ENCODE data around the gene LOXL1. TPM values are rescaled to one million over a fixed set of nuclear protein-coding genes. Genes with fewer than 3 reads are reported as not detected.

The LOXL1 gene
- total RNA-seq, 1 donor from 2014 or later = 260 TPM

DNA sequence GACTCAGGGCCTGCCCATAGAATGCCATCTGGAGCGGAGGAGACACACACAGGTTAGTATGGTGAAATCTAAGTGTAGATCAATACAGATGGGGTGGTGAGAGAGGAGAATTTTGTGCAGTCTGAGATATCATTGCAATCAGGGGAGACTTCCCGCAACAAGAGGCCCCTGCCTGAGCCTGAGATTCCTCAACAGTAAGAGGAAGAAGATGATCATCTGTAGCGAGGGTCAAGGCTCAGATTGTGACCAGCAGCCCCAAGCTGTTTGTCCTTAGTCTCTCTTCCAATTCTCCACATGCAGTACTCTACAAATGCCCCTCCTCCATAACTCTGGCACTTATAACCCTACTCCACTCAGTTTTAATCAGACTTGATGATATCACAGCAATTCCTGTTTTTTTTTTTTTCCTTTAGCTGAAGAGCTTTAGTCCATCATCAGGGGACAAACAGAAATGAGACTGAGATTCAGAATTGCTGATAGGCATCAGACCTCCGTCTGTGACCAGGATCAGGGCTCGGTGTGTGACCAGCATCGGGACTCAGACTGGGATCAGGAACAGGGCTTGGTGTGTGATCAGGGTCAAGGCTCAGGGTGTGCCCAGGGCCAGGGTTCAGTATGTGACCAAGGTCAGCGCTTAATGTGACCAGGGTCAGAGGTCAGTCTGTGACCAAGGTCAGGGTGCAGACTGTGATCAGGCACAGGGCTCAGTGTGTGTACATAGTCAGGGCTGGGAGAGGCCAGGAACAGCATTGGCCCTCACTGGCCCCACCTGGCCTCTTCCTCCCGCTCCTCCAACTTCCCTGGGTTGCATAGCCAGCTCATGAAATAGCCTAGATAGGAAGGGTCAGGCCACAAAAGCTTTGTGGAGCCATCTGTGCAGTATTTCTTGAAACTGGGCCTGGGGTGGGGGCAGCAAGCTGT lies 14.1 kb downstream of the LOXL1 start:
- H3K27me3 ChIP-seq = no peaks in the 10 kb centered on the region
- H3K9me3 ChIP-seq = no peaks in the 10 kb centered on the region
- TF ChIP-seq CTCF (IDR thresholded peaks at IDR 0.05) = no peak
- intact Hi-C loops (cut with DNase I) = no loop called here
- peaks cover 42 to 81% of the 10 kb centered on the region in 2 donors for H3K4me1 ChIP-seq
- peaks cover 0 to 4% of the 10 kb centered on the region in 2 donors for H3K36me3 ChIP-seq
- peak overlapping the region in 1 of 2 donors; percentile 6 for H3K4me3 ChIP-seq
- peak in 1 of 2 donors; percentile 62 for DNase-seq (ENCODE audit: low spot score in 2 of 2)
- H3K27ac ChIP-seq = peak overlapping the region; percentile 90 to 93

DNA sequence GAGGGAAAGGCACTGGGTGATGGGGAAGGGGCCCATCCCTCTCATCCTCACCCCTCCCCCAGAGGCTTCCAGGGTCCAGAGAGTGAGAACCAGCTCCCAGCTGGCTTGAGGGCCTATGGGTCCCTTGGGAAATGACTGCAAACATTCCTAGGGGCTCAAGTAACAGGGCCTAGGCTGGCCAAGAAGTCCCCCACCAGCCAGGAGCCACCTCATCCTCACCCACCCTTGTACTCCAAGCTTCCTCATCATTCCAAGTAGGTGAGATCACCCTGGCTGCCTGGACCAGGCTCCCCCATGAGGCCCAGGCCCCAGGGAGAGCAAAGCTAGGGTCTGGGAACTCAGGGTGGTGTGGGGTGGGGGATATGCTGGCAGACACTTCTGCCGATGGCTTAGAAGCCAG lies 14.8 kb downstream of the LOXL1 start:
- peak overlapping the region; percentile 90 to 93 for H3K27ac ChIP-seq

DNA sequence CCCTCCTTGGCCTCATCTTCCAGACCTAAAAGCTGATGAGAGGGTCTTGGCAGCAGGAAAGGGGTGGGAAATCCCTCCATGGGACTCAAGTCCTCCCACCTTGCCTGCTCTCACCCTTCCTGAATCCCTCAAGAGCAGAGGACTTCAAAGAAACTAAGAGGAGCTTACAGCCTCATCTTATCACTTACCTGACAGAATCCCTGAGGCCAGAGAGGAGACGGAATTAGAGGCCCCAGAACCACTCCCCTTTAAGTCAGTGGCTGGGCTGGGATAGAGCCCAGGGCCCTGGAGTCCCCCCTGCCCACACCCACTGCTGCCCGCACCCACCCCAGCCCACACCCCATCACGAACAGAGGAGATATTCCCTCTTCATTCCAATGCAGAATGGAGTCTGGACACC lies 15.2 kb downstream of the LOXL1 start:
- TF ChIP-seq CTCF (IDR thresholded peaks at IDR 0.05) = no peak
- DNase-seq (ENCODE audit: low spot score in 2 of 2) = no peak
- peaks cover 6 to 10% of the 10 kb centered on the region in 2 donors for H3K36me3 ChIP-seq
- peak overlapping the region; percentile 90 to 93 for H3K27ac ChIP-seq
- H3K4me1 ChIP-seq = peaks cover 35 to 74% of the 10 kb centered on the region in 2 donors
- H3K4me3 ChIP-seq = no peak overlapping the region
- H3K9me3 ChIP-seq = no peaks in the 10 kb centered on the region
- intact Hi-C loops (cut with DNase I) = no loop called here
- H3K27me3 ChIP-seq = no peaks in the 10 kb centered on the region

More for the DNA sequence above, 14.8 kb downstream of the LOXL1 start:
- Histone ChIP-seq H3K36me3 (peaks cover 1 to 6% of the 10 kb centered on the region in 2 donors), H3K27me3 (no peaks in the 10 kb centered on the region), H3K4me3 (no peak overlapping the region), H3K9me3 (no peaks in the 10 kb centered on the region), H3K4me1 (peaks cover 37 to 76% of the 10 kb centered on the region in 2 donors)
- intact Hi-C loops (cut with DNase I) = no loop called here
- TF ChIP-seq CTCF (IDR thresholded peaks at IDR 0.05) = no peak
- peak; percentile 68 to 95 for DNase-seq (ENCODE audit: low spot score in 2 of 2)

- H3K4me1 ChIP-seq = peaks cover 35 to 68% of the 10 kb centered on the region in 2 donors
- no peaks in the 10 kb centered on the region for H3K27me3 ChIP-seq
- intact Hi-C loops (cut with DNase I) = loop anchor here (1.0 kb wide), 1 partner anchor 15 kb away; no protein-coding TSS in a partner anchor
- DNase-seq (ENCODE audit: low spot score in 2 of 2) = peak in 1 of 2 donors; percentile 65
- H3K4me3 ChIP-seq = no peak overlapping the region
- TF ChIP-seq CTCF (IDR thresholded peaks at IDR 0.05) = no peak
- H3K27ac ChIP-seq = peak overlapping the region; percentile 90 to 93
- H3K9me3 ChIP-seq = no peaks in the 10 kb centered on the region
- peaks cover 12 to 17% of the 10 kb centered on the region in 2 donors for H3K36me3 ChIP-seq
Measured at GRCh38 chr15:73941871-73942635, 15.8 kb downstream of the LOXL1 start.

GRCh38 chr15:73942751-73943270 lies 16.5 kb downstream of the LOXL1 start:
- peak overlapping the region; percentile 90 to 93 for H3K27ac ChIP-seq
- peaks cover 35 to 62% of the 10 kb centered on the region in 2 donors for H3K4me1 ChIP-seq
- DNase-seq (ENCODE audit: low spot score in 2 of 2) = no peak

More at GRCh38 chr15:73942751-73943270, 16.5 kb downstream of the LOXL1 start:
- no peak for TF ChIP-seq CTCF (IDR thresholded peaks at IDR 0.05)
- H3K27me3 ChIP-seq = no peaks in the 10 kb centered on the region
- no peaks in the 10 kb centered on the region for H3K9me3 ChIP-seq
- peaks cover 19 to 24% of the 10 kb centered on the region in 2 donors for H3K36me3 ChIP-seq
- no peak overlapping the region for H3K4me3 ChIP-seq
- intact Hi-C loops (cut with DNase I) = loop anchor here (1.0 kb wide), 1 partner anchor 16 kb away; no protein-coding TSS in a partner anchor

Data from ascending aorta (tissue), 2 donors.